ENCODE results near the gene THSD4. TPM values are rescaled to one million over a fixed set of nuclear protein-coding genes. Genes with fewer than 3 reads are reported as not detected.
"Not testable (repeated sequence)": the region's sequence is repeated elsewhere in the genome, so short reads cannot be mapped to it uniquely, and the experiment has no call there.

THSD4 gene
- total RNA-seq, 2 experiments from 2014 or later, result not detected

- CTCF ChIA-PET, result interaction anchor here (0.7 kb wide), 1 partner anchor 167 kb away, joined by 10 read pairs; no protein-coding TSS in a partner anchor
- POLR2A ChIA-PET, result no interaction called here
Observed at GRCh38 chr15:71143373-71144310, 28.4 kb downstream of the THSD4 start.

DNA sequence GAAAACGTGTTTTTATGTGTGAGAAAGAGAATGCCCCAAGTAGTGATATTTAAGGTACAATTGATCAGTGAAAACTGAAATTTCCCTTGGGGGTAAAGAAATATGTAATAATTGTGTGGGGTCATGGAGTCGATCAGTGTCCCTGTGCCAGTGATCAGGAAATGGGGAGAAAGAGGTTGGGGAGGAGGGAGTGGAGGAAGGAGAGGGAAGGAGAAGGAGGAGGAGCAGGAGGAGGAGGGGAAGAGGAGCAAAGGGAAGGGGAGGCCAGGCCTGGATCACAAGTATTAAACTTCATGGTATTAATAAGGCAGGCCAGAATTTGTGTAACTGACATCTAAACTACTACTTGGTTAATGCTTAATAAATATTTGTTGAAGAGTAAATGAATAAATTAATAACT is 30.4 kb downstream of the THSD4 start:
- POLR2A ChIA-PET, result no interaction called here

GRCh38 chr15:71146580-71146982 is 31.3 kb downstream of the THSD4 start:
- ChIA-PET POLR2A (no interaction called here), CTCF (no interaction called here)

More for the DNA sequence above, 30.4 kb downstream of the THSD4 start:
- CTCF ChIA-PET, result no interaction called here

DNA sequence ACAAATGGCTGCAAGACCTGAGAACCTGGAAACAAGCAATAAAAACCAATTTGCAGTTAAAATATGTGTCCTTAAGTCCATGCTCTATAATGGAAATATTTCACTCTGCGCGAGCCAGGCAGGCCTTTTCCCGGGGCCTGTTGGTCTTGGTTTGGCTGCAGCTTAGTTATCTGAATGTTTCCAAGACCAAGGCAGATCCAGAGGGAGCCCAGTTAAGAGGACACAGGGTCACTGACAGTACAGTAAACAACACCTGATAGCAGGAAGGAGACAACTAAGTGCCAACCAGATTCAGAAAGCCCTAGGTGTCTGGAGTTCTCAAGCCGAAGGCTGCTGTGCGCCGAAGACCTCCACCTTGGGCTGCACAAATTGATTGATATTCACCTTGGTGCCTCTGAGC is 32.8 kb downstream of the THSD4 start:
- CTCF ChIA-PET, result no interaction called here
- POLR2A ChIA-PET, result no interaction called here

GRCh38 chr15:71149646-71150557 is 34.6 kb downstream of the THSD4 start:
- ChIA-PET CTCF (no interaction called here), POLR2A (no interaction called here)

GRCh38 chr15:71151081-71151480 is 35.8 kb downstream of the THSD4 start:
- CTCF ChIA-PET, result no interaction called here
- POLR2A ChIA-PET, result interaction anchor here (0.6 kb wide), 1 partner anchor 564 kb away, joined by 3 read pairs; no protein-coding TSS in a partner anchor

GRCh38 chr15:71152542-71152941 is 37.3 kb downstream of the THSD4 start:
- CTCF ChIA-PET, result no interaction called here
- POLR2A ChIA-PET, result no interaction called here

DNA sequence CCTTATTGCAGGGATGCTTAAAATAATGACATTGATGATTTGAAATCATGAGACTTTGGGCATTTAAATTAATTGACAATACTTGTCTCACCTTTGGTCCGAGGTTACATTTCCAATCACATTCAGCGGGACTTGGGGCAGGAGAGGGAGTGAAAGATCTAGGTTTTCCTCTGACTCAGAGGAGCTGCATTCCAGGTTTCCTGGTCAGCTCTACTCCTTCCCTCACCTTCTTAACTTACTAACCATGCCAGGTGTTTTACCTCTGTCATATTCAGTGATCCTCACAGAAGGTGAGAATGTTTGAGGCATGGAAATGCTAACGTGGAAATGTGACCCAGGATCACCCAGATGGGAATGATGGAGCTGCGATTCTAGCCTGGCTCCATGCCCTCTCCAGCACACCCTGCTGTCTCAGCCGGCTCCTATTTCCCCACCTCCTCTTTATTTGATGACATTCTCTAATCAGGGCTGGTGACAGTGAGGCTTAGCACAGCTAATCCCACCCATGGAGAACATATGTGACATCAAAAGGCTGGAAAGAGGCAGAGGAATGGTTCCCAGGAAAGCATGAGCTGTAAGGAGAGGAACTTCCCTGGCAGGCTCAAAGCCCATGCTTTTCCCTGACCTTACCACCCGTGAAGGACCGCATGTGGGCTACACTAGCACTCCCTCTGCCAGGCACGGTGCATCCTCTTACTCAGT is 38.7 kb downstream of the THSD4 start:
- ChIA-PET POLR2A (no interaction called here), CTCF (no interaction called here)

DNA sequence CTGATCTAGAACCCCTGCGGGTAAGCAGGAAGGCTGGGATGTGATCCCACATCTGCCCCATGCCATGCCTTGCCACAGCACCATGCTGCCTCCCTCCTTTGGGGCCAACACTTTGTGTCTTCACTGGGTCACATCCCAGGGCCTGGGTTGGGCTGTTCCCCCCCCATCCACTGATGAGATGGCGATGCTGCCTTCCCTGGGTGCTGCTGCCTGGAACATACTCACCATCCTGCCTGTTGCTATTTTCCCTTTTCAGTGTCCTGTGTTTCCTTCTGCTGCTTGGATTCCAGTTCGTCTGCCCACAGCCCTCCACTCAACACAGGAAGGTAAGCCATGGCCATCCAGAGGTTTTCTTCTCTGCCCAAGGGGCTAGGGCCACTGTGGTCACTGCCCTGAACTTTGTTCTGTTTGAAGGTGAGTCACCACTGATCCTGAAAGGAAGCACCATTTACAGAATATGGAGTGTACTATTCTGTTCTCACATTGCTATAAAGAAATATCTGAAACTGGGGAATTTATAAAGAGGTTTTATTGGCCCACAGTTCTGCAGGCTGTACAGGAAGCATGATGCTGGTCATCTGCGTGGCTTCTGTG is 39.4 kb downstream of the THSD4 start:
- ChIA-PET CTCF (no interaction called here), POLR2A (no interaction called here)

GRCh38 chr15:71155534-71155933 is 40.3 kb downstream of the THSD4 start:
- POLR2A ChIA-PET, result no interaction called here
- CTCF ChIA-PET, result no interaction called here

GRCh38 chr15:71160976-71161375 is 45.7 kb downstream of the THSD4 start:
- ChIA-PET CTCF (interaction anchor here (0.6 kb wide), 1 partner anchor 321 kb away, joined by 3 read pairs; no protein-coding TSS in a partner anchor), POLR2A (no interaction called here)

DNA sequence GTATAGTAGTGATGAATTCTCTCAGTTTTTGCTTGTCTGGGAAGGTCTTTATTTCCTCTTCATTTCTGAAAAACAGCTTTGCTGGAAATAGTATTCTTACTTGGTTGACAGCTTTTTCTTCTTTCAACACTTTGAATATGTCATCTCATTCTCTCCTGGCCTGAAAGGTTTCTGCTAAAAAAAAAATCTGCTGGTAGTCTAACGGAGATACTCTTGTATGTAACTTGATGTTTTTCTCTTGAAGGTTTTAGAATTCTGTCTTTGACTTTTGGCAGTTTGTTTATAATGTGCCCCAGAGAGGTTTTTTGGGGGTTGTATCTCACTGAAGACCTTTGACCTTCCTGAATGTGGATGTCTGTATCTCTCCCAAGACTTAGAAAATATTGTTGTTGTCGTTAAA is 47.0 kb downstream of the THSD4 start:
- ChIA-PET POLR2A (no interaction called here), CTCF (no interaction called here)

DNA sequence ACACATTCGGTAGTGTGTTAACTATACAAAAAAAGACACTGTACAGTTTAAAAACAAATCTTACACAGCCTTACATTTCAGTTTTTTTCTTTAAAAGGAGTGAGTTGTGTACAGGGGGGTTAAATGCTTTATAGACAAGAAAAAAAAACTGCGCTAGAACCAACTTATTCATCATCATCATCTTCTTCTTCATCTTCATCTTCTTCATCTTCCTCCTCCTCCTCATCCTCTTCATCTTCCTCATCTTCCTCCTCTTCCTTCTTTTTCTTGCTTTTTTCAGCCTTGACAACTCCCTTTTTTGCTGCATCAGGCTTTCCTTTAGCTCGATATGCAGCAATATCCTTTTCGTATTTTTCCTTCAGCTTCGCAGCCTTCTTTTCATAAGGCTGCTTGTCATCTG is 49.3 kb downstream of the THSD4 start:
- CTCF ChIA-PET, POLR2A ChIA-PET: not testable (repeated sequence)

GRCh38 chr15:71167445-71168165 is 52.3 kb downstream of the THSD4 start:
- POLR2A ChIA-PET, result no interaction called here
- CTCF ChIA-PET, result no interaction called here

DNA sequence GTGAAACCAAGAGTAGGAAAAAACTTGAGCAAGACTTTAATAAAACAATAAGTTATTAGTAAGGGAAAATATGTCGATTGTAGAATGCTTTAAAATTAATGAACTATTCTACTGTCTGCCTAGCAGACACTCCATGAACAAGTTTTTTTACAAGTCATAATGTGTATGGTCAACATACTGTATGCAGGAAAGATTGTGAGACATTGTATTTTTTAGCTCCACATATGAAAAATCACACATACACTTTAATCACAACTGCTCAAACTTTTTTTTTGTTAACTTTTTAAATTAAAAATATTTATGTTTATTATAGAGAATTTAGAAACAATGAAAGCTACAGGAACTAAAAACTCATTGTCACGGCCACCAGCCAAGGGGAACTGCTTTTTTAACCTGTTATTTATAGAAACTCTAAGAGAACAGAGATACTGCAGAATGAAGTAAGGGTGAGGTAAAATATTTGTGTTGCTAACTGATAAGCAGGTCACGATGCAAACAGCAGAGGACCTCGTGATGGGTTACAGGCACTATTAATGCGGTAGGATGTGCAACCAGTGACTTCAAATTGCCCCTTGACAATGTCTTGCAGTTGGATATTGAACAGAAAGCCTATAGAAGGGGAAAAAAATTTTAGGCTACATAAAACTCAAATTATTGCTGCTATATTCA is 53.0 kb downstream of the THSD4 start:
- POLR2A ChIA-PET, result no interaction called here
- CTCF ChIA-PET, result no interaction called here

DNA sequence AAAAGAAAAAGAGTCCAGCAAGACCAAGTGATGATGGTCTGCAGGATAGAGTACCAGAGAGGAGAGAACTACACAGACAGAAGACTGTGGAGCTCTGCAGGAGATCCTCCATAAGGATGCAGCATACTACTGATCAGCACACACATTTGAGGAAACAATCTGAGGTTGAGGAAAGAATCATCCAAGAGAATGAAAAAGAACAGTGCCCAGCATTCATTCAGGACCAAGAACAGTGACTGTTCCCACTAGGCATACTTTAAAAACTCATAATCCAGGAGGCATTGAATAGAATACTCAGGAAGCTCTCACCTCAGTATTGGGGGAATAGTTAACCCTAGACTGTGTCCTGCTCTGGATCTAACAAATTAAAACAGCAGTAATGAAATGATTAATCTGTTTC is 54.9 kb downstream of the THSD4 start:
- ChIA-PET CTCF (no interaction called here), POLR2A (no interaction called here)

- CTCF ChIA-PET, result no interaction called here
- POLR2A ChIA-PET, result no interaction called here
Observed at GRCh38 chr15:71171195-71171594, 55.9 kb downstream of the THSD4 start.

DNA sequence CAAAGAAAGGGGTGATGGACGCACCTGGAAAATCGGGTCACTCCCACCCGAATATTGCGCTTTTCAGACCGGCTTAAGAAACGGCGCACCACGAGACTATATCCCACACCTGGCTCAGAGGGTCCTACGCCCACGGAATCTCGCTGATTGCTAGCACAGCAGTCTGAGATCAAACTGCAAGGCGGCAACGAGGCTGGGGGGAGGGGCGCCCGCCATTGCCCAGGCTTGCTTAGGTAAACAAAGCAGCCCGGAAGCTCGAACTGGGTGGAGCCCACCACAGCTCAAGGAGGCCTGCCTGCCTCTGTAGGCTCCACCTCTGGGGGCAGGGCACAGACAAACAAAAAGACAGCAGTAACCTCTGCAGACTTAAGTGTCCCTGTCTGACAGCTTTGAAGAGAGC is 59.1 kb downstream of the THSD4 start:
- POLR2A ChIA-PET, result not testable (repeated sequence)

More for the DNA sequence above, 59.1 kb downstream of the THSD4 start:
- CTCF ChIA-PET, result not testable (repeated sequence)

Measured in activated CD8-positive, alpha-beta memory T cell treated with anti-CD3 and anti-CD28 coated beads for 36 hours (primary cell).